KMS-11 (cell line): ENCODE results near the gene GRK5.

Source experiments
- H2AFZ ChIP-seq: fragments of 200-600 bp; sonication (generic); 2 replicates; pipeline ENCODE4 v1.6.1; 2016; ENCODE audit warnings: antibody characterized with exemption, mixed run types, low read depth
- H3K27ac ChIP-seq: fragments of 200-600 bp; sonication (generic); 2 replicates; pipeline ENCODE4 v1.6.1; 2016; ENCODE audit warnings: mild to moderate bottlenecking, mixed run types
- H3K27me3 ChIP-seq: fragments of 200-600 bp; sonication (generic); 2 replicates; pipeline ENCODE4 v1.6.1; 2017; ENCODE audit warnings: mild to moderate bottlenecking, low read depth, mixed run types, moderate library complexity; ENCODE audit not compliant: insufficient read depth
- H3K36me3 ChIP-seq: fragments of 200-600 bp; sonication (generic); 2 replicates; pipeline ENCODE4 v1.6.1; 2017; ENCODE audit warnings: mild to moderate bottlenecking, mixed run types; ENCODE audit not compliant: insufficient read depth
- H3K4me1 ChIP-seq: fragments of 200-600 bp; sonication (generic); 2 replicates; pipeline ENCODE4 v1.6.1; 2016; ENCODE audit warnings: mild to moderate bottlenecking, low read depth, mixed run types; ENCODE audit not compliant: poor library complexity, severe bottlenecking
- H3K4me2 ChIP-seq: fragments of 200-600 bp; sonication (generic); 2 replicates; pipeline ENCODE4 v1.7.0; 2016; ENCODE audit warnings: mild to moderate bottlenecking, mixed run types
- H3K4me3 ChIP-seq: fragments of 200-600 bp; sonication (generic); IDR thresholded peaks from 2 replicates; pipeline ENCODE4 v1.6.1; 2017; ENCODE audit warnings: low read depth, low read length, mixed read lengths; ENCODE audit not compliant: insufficient read depth
- H3K79me2 ChIP-seq: fragments of 200-600 bp; sonication (generic); 2 replicates; pipeline ENCODE4 v1.6.1; 2016; ENCODE audit warnings: low read depth, mixed run types; ENCODE audit not compliant: insufficient read depth
- H3K9ac ChIP-seq: fragments of 200-600 bp; sonication (generic); 2 replicates; pipeline ENCODE4 v1.6.1; 2016; ENCODE audit warnings: mild to moderate bottlenecking, mixed run types
- H4K20me1 ChIP-seq: fragments of 200-600 bp; sonication (generic); 2 replicates; pipeline ENCODE4 v1.6.1; 2016; ENCODE audit warnings: mild to moderate bottlenecking, mixed run types; ENCODE audit not compliant: insufficient read depth
- TF ChIP-seq, protein P1 (sequence below): fragments of 200-600 bp; sonication (generic); conservative IDR thresholded peaks from 2 replicates; pipeline ENCODE4 v1.6.1; 2017; ENCODE audit warnings: low read depth, mild to moderate bottlenecking, antibody characterized with exemption, low read length, moderate library complexity, mixed read lengths

Gene GRK5

DNA sequence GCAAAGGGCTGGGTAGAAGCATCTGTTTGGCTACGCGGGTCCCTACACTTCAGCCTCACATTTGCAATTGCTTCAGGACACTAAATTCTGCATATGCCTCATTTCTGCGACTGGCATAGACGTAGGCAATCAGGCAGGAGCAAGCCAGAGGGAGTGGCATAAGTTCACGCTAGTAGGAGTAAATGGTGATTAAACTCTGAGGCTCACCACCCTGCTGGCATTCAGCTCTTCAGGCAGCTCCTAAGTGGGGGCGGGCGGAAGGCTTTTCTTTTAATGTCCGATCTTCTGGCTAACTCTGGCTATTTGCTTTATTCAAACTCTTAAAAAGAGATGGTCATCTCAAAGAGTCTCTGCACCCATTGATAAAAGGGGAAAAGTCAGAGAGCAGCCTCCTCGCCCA lies 289.9 kb downstream of the GRK5 start:
- no peaks in the 10 kb centered on the region for H4K20me1 ChIP-seq
- no peak overlapping the region for H2AFZ ChIP-seq
- no peak overlapping the region for H3K9ac ChIP-seq
- no peaks in the 10 kb centered on the region for H3K27me3 ChIP-seq
- peaks cover 3% of the 10 kb centered on the region for H3K4me1 ChIP-seq
- H3K27ac ChIP-seq: no peak overlapping the region
- H3K4me2 ChIP-seq: no peak overlapping the region
- H3K79me2 ChIP-seq: no peaks in the 10 kb centered on the region
- no peak overlapping the region for H3K4me3 ChIP-seq
- TF ChIP-seq, protein P1, sequence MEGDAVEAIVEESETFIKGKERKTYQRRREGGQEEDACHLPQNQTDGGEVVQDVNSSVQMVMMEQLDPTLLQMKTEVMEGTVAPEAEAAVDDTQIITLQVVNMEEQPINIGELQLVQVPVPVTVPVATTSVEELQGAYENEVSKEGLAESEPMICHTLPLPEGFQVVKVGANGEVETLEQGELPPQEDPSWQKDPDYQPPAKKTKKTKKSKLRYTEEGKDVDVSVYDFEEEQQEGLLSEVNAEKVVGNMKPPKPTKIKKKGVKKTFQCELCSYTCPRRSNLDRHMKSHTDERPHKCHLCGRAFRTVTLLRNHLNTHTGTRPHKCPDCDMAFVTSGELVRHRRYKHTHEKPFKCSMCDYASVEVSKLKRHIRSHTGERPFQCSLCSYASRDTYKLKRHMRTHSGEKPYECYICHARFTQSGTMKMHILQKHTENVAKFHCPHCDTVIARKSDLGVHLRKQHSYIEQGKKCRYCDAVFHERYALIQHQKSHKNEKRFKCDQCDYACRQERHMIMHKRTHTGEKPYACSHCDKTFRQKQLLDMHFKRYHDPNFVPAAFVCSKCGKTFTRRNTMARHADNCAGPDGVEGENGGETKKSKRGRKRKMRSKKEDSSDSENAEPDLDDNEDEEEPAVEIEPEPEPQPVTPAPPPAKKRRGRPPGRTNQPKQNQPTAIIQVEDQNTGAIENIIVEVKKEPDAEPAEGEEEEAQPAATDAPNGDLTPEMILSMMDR: no peak
- H3K36me3 ChIP-seq: no peaks in the 10 kb centered on the region

DNA sequence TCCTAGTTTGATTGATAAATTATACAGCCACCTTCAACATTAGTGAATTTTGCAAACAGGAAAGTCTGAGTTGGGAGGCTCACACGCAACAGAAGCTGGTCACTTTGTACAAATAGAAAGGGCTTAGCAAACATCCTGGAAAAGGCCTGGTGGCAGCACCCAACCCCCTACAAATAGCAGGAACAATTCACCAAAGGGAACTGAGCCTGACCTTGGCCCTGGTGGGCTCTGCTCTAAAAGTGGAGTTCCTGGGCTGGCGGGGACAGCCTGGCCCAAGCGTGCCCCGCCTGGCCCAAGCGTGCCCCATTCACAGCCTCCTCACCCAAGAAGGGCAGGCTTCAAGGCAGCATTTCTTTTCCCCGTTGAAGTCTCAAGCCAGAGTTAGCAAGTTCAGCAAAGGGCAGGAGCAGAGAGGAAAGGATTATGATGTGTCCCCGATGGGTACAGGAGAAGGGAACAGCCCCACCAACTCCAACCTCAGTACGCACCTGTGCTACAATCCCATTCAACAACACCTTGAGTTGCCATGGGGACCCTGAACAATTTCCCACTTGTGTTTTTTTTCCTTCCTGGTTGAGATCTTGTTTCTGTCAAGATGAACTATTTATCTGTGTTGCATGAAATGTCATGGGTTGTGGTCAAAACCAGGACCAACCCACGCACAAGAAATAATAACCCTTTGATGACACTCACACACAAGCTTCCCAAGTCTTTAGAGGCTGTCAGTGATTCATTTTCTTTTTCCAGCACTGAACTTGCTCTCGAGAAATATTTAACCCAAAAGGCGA lies 291.7 kb downstream of the GRK5 start:
- Histone ChIP-seq H2AFZ (no peak overlapping the region), H3K27me3 (no peaks in the 10 kb centered on the region), H3K4me1 (peaks cover 3% of the 10 kb centered on the region), H3K27ac (no peak overlapping the region), H3K4me3 (no peak overlapping the region), H3K79me2 (no peaks in the 10 kb centered on the region), H3K9ac (no peak overlapping the region), H4K20me1 (no peaks in the 10 kb centered on the region), H3K4me2 (no peak overlapping the region), H3K36me3 (no peaks in the 10 kb centered on the region)
- TF ChIP-seq, protein P1: no peak

DNA sequence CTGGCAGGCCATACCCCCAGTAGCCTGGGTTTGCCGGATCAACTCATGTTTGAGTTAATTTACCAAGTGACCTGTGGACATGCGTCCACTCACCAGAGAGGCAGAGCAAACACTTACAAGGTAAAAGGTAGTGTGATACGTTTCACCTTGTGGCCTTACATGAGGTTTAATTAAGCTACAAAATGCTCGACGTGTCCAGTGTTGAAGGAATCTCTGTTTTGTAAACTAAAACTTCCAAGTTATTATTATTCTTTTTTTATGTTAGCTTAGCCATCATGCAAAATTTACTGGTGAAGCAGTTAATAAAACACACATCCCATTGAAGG lies 292.3 kb downstream of the GRK5 start:
- Histone ChIP-seq H3K9ac (no peak overlapping the region), H3K4me1 (no peaks in the 10 kb centered on the region), H3K4me2 (no peak overlapping the region), H3K79me2 (no peaks in the 10 kb centered on the region), H2AFZ (no peak overlapping the region), H3K36me3 (no peaks in the 10 kb centered on the region), H3K27me3 (no peaks in the 10 kb centered on the region), H4K20me1 (no peaks in the 10 kb centered on the region), H3K4me3 (no peak overlapping the region), H3K27ac (no peak overlapping the region)
- TF ChIP-seq, protein P1: no peak

DNA sequence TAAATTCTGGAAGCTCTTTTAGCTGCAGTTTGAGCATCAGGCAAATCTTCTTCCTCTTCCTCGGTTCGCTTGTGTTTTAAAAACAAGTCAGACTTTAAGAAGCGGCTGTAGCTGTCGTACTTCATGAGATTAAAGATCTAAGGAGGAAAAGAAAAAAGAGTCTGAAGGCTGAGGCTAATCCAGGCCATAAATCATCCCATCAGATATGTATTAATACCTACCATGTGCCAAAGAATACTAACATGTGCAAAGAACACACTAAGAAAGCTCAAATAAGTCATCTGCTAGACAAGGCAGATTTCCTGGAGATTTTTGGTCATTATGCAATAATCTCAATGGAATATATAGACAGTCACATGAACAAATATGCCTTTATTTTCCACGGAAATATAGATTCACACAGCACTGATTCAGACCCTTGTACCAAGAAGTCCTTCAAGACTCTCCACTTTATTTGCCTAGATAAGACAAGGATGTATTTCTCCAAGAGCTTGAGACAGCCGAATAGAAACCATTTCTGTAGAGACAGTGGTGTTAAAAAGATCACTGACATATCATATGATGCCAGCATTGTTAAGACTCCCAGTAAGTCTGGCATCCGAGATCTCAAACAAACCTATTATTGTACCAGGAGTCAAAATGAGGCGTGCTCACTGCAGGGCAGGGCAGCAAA lies 292.9 kb downstream of the GRK5 start:
- TF ChIP-seq, protein P1: no peak
- H3K27ac ChIP-seq: no peak overlapping the region
- H2AFZ ChIP-seq: no peak overlapping the region

More for the DNA sequence above, 292.9 kb downstream of the GRK5 start:
- H3K9ac ChIP-seq: no peak overlapping the region
- H3K4me3 ChIP-seq: no peak overlapping the region
- no peaks in the 10 kb centered on the region for H3K27me3 ChIP-seq
- no peaks in the 10 kb centered on the region for H3K79me2 ChIP-seq
- no peak overlapping the region for H3K4me2 ChIP-seq
- H4K20me1 ChIP-seq: no peaks in the 10 kb centered on the region
- H3K4me1 ChIP-seq: no peaks in the 10 kb centered on the region
- no peaks in the 10 kb centered on the region for H3K36me3 ChIP-seq
